GM12864 (cell line): ENCODE results near the gene OTOGL.

Source experiments
- DNase-seq: peaks from one replicate; pipeline ENCODE4 v3.0.0-alpha.2; 2011; ENCODE audit warnings: low read depth
- H3K4me3 ChIP-seq: 2 replicates; pipeline ENCODE4 v1.5.1; 2011; ENCODE audit warnings: mild to moderate bottlenecking, low read depth, low read length, control low read depth
- TF ChIP-seq, protein P1 (sequence below): IDR thresholded peaks from 2 replicates; pipeline ENCODE4 v1.5.1; 2011; ENCODE audit warnings: low read depth, mild to moderate bottlenecking, moderate library complexity, low read length, control low read depth, inconsistent platforms; ENCODE audit errors: missing control alignments

Gene OTOGL

DNA sequence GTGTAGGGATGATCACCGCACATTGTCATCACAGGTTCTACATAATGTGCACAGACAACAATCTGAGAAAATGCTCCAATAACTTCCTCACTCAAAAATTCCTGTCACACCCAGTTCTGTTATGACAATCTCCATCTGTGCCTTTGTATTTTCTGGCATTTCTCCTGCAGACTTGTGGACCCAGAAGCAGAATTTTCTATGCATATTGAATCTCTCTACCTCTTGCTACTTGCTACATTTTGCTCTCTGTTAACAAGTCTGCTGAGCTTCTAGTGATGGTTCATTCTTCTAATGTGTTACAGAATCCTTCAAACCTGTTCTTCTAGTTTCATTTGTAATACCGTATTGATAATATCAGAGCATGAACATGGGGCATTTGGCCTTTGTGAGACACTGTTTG, 216.9 kb downstream of the OTOGL start:
- DNase-seq: no peak
- TF ChIP-seq, protein P1, sequence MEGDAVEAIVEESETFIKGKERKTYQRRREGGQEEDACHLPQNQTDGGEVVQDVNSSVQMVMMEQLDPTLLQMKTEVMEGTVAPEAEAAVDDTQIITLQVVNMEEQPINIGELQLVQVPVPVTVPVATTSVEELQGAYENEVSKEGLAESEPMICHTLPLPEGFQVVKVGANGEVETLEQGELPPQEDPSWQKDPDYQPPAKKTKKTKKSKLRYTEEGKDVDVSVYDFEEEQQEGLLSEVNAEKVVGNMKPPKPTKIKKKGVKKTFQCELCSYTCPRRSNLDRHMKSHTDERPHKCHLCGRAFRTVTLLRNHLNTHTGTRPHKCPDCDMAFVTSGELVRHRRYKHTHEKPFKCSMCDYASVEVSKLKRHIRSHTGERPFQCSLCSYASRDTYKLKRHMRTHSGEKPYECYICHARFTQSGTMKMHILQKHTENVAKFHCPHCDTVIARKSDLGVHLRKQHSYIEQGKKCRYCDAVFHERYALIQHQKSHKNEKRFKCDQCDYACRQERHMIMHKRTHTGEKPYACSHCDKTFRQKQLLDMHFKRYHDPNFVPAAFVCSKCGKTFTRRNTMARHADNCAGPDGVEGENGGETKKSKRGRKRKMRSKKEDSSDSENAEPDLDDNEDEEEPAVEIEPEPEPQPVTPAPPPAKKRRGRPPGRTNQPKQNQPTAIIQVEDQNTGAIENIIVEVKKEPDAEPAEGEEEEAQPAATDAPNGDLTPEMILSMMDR: no peak
- no peak overlapping the region for H3K4me3 ChIP-seq

DNA sequence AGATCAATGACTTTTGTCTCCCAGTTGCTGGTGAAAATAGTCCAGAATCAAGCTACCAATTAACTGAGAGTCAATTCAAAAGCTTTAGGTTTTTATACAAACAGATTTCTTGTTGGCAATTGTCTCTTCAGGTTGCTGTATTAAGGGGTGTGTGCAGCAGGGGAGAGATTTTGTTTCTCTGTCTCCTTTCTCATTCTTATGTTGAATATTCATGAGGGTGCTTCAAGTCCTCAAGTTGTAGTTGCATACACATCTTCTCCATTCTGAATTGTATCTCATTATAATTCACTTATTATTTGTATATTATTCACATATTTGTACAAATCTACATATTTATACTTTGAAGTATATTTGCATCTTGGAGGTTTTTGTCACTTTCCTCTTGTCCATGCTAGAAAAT, 218.0 kb downstream of the OTOGL start:
- H3K4me3 ChIP-seq: no peak overlapping the region
- no peak for DNase-seq
- TF ChIP-seq, protein P1: no peak

DNA sequence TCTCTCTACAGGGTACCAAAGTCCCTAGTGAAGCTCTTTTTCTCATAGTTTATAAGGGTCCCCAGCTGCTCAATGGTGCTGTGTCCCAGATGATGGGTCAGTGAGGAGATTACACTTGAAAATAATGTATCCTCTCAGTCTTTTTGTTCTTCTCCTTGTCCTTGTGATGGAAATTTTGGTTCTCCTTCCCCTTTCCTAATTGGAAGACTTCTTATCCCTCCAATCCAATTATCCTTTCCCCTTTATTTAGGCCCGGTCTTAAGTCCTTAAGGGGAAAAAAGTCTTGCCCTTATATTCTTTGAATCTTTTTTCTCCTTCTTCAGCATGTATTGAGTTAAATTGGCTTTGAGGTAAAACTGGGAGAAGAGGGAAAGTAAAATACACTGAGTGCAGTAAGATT, 218.6 kb downstream of the OTOGL start:
- TF ChIP-seq, protein P1: no peak
- no peak overlapping the region for H3K4me3 ChIP-seq
- no peak for DNase-seq

DNA sequence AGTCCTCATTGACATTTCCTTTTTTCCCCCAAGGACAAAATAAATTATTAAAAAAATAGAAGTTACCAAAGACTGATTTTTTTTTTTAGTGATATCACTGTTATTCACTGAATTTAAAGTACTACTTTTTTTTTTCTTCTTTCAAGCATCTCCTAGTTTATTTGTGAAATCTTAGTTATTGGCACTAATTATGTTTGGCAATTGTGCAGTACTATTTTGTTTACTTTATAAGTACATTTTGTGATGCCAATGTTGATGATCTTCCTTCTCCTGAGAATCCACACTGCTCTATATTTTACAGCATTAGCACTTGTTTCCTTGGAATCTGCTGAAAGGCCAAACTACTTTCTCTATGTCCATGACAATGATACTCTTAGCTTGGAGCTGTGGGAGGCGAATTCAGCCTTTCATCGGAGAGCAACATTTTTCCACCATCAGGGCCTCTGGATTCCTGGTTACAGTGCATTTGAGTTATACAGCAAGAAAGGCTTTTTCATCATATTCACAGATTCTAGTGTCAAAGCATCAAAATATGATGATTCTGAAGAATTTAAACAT, 220.9 kb downstream of the OTOGL start:
- no peak for DNase-seq
- H3K4me3 ChIP-seq: no peak overlapping the region
- TF ChIP-seq, protein P1: no peak

DNA sequence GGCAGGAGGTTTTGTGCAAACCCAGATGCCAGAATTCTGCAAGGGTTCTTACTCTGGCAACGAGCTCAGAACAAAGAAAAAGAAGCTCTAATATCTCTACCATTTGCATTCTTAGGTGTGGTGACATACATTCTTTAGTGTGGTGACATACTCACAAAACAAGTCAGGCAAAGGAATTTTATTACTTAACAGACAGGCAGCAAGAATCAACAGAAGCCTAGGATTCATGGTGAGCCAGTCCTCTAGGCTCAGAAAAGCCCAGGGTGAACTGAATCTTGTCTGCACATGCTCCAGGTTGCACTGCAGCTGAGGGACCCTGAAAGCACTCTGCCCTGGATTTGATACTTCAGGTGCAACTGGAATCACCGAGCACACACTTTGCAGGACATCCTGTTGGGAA, 222.3 kb downstream of the OTOGL start:
- no peak for DNase-seq
- TF ChIP-seq, protein P1: no peak

DNA sequence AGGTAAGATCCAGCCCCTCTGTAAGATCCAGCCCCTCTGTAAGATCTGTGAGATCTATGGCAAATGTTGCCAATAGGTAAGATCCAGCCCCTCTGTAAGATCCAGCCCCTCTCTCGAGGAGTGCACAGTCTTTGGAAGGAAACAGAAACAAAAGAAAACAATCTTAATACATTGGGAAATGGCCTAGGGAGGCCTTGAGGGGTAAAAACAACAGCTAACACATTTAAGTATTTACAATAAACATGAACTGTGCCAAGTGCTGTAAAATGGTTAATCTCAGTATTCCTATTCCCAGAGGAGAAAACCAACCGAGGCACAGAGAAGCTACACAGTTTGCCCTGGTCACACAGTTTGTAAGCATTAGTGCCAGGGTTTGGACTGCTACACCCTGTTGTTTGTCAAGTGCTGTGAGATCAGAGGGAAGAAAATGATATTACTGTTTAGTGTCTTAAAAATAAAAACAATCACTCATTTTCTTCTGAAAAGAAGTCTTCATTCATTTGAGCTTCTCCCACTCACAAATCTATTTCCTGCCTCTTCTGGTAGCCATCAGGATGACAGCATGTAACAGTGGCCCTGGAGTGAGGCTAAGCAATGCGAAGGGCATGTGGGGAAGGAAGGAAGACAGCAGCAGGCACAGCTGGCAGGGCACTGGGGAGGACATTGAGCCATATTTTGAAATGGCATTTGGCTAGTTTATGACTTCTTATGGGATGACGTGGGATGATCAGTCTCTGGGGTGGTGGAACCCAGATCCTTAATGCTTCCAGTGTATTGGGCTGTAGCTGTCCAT, 226.0 kb downstream of the OTOGL start:
- H3K4me3 ChIP-seq: no peak overlapping the region
- no peak for DNase-seq
- TF ChIP-seq, protein P1: no peak

More for the DNA sequence above, 222.3 kb downstream of the OTOGL start:
- no peak overlapping the region for H3K4me3 ChIP-seq

DNA sequence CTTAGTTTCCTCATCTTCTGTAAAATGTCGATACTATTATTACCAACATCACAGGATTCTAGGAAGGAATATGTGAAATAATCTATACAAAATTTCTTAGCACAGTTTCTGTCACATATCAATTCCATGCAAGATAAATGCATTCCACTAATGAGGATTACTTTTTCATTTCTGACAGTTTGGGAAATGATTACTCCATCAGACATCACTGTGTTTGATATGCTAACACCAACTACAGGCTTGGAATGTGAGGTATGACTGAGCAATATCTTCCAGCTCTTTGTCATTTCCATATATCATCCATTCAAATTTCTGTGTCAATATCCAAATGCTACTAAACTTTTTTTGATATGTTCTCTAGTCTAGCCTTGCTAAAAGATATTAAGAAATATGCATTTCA, 233.5 kb downstream of the OTOGL start:
- DNase-seq: no peak
- H3K4me3 ChIP-seq: no peak overlapping the region
- TF ChIP-seq, protein P1: no peak
